Testis (tissue), 3 donors: Measurements from ENCODE around the gene THUMPD2. TPM values are rescaled to one million over a fixed set of nuclear protein-coding genes. Genes with fewer than 3 reads are reported as not detected.
"Not testable (repeated sequence)": the region's sequence is repeated elsewhere in the genome, so short reads cannot be mapped to it uniquely, and the experiment has no call there.

Experiments used
- DNase-seq: peaks from one replicate; pipeline ENCODE4 v3.0.0-alpha.2; 2019
- H3K27ac ChIP-seq, 2 donors: fragments of 200-600 bp; sonication (generic); one replicate each; pipeline ENCODE4 v1.5.1; 2019
- H3K27me3 ChIP-seq: fragments of 200-600 bp; sonication (generic); one replicate; pipeline ENCODE4 v1.5.1; 2019
- H3K36me3 ChIP-seq: fragments of 200-600 bp; sonication (generic); one replicate; pipeline ENCODE4 v1.5.1; 2017; ENCODE audit warnings: low read depth; ENCODE audit errors: missing control alignments
- H3K4me1 ChIP-seq: fragments of 200-600 bp; sonication (generic); one replicate; pipeline ENCODE4 v1.5.1; 2019
- H3K4me3 ChIP-seq, 2 donors: fragments of 200-600 bp; sonication (generic); one replicate each; pipeline ENCODE4 v1.5.1; 2017 to 2019
- H3K9me3 ChIP-seq: fragments of 200-600 bp; sonication (generic); one replicate; pipeline ENCODE4 v1.5.1; 2017
- POLR2A ChIP-seq: fragments of 450-650 bp; IDR thresholded peaks from one replicate; pipeline ENCODE4 v1.6.1; 2017; ENCODE audit warnings: antibody characterized with exemption, mild to moderate bottlenecking, moderate library complexity
- WGBS, 2 donors: methylation state at CpG; one replicate each; pipeline ENCODE4 v1.1.5; 2018; 5-methylcytosine and 5-hydroxymethylcytosine counted together
- intact Hi-C: fragments of 100-400 bp; cut with DNase I; formaldehyde crosslinking; loops from one replicate; pipeline ENCODE4 v1.15.1; 2023; ENCODE audit warnings: low total_unique reads
- polyA plus RNA-seq: library from polyadenylated mRNA; stranded (reverse); fragments of 350-450 nt; fragmentation: Illumina TruSeq; extraction: RNeasy Lipid Tissue Mini Kit (QIAGEN cat#74804); gene quantifications from one replicate; pipeline ENCODE4 v1.2.3, GENCODE V29; 2014; ENCODE audit warnings: low read depth, low replicate concordance; ENCODE audit not compliant: insufficient read depth
- total RNA-seq, 2 donors: library from RNA; depleted of rRNA; stranded (reverse); fragments of >200 nt; gene quantifications; one replicate each; pipeline ENCODE4 v1.2.3, GENCODE V29; 2016
- TF ChIP-seq, protein P1 (sequence below), 3 experiments: fragments of 450-650 bp in 2 of 3; fragments of 200-600 bp in 1 of 3; sonication (generic) in 1 of 3; IDR thresholded peaks; one replicate each; pipeline ENCODE4 v1.5.1; 2016 to 2019; ENCODE audit warnings: antibody characterized with exemption in 3 of 3, mild to moderate bottlenecking in 2 of 3, moderate library complexity in 1 of 3

Gene THUMPD2
- total and polyA plus RNA-seq, 3 donors from 2014 or later, result 3.8 to 16.6 (median 15.4) TPM

DNA sequence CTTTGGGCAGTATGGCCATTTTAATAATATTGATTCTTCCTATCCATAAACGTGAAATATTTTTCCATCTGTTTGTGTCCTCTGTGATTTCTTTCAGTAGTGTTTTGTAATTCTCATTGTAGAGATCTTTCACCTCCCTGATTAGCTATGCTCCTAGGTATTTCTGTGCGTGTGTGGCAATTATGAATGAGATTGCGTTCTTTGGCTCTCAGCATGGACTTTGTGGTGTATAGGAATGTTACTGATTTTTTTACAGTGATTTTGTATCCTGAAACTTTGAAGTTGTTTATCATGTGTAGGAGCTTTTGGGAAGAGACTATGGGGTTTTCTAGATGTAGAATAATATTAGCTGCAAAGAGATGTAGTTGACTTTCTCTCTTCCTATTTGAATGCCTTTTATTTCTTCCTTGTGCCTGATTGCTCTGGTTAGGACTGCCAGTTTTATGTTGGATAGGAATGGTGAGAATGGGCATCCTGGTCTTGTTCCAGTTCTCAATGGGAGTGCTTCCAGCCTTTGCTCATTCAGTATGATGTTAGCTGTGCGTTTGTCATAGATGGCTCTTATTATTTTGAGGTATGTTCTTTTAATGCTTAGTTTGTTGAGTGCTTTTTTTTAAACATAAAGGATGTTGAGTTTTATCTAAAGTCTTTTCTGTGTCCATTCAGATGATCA, 27.0 kb upstream of the THUMPD2 start:
- intact Hi-C loops, result no loop called here
- H3K9me3 ChIP-seq, result no peaks in the 10 kb centered on the region
- 87 to 95% methylated on average over 4 of the region's 4 CpGs for WGBS, 2 donors
- H3K36me3 ChIP-seq, result no peaks in the 10 kb centered on the region
- H3K27ac ChIP-seq, result no peak overlapping the region
- H3K4me1 ChIP-seq, result no peaks in the 10 kb centered on the region
- H3K27me3 ChIP-seq, result no peaks in the 10 kb centered on the region
- no peak for DNase-seq
- TF ChIP-seq, protein P1, sequence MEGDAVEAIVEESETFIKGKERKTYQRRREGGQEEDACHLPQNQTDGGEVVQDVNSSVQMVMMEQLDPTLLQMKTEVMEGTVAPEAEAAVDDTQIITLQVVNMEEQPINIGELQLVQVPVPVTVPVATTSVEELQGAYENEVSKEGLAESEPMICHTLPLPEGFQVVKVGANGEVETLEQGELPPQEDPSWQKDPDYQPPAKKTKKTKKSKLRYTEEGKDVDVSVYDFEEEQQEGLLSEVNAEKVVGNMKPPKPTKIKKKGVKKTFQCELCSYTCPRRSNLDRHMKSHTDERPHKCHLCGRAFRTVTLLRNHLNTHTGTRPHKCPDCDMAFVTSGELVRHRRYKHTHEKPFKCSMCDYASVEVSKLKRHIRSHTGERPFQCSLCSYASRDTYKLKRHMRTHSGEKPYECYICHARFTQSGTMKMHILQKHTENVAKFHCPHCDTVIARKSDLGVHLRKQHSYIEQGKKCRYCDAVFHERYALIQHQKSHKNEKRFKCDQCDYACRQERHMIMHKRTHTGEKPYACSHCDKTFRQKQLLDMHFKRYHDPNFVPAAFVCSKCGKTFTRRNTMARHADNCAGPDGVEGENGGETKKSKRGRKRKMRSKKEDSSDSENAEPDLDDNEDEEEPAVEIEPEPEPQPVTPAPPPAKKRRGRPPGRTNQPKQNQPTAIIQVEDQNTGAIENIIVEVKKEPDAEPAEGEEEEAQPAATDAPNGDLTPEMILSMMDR (IDR thresholded peaks at IDR 0.05), result no peak
- TF ChIP-seq POLR2A, result no peak
- no peak overlapping the region for H3K4me3 ChIP-seq

- H3K4me3 ChIP-seq, result no peak overlapping the region
- H3K36me3 ChIP-seq, result no peaks in the 10 kb centered on the region
- no peaks in the 10 kb centered on the region for H3K9me3 ChIP-seq
- TF ChIP-seq, protein P1 (IDR thresholded peaks at IDR 0.05), result no peak
- TF ChIP-seq POLR2A, result no peak
- no peaks in the 10 kb centered on the region for H3K27me3 ChIP-seq
- intact Hi-C loops, result no loop called here
- H3K4me1 ChIP-seq, result no peaks in the 10 kb centered on the region
- H3K27ac ChIP-seq, result no peak overlapping the region
- WGBS, 2 donors, result 91 to 96% methylated on average over 1 of the region's 1 CpG
- DNase-seq, result no peak
Observed at GRCh38 chr2:39803839-39804238, 24.8 kb upstream of the THUMPD2 start.

- intact Hi-C loops, result no loop called here
- Histone ChIP-seq H3K9me3 (no peaks in the 10 kb centered on the region), H3K27me3 (no peaks in the 10 kb centered on the region), H3K27ac (no peak overlapping the region), H3K4me3 (no peak overlapping the region), H3K4me1 (no peaks in the 10 kb centered on the region), H3K36me3 (no peaks in the 10 kb centered on the region)
- 85 to 96% methylated on average over 4 of the region's 4 CpGs for WGBS, 2 donors
- no peak for TF ChIP-seq POLR2A
- TF ChIP-seq, protein P1 (IDR thresholded peaks at IDR 0.05), result no peak
- no peak for DNase-seq
Observed at GRCh38 chr2:39800752-39801151, 21.7 kb upstream of the THUMPD2 start.

DNA sequence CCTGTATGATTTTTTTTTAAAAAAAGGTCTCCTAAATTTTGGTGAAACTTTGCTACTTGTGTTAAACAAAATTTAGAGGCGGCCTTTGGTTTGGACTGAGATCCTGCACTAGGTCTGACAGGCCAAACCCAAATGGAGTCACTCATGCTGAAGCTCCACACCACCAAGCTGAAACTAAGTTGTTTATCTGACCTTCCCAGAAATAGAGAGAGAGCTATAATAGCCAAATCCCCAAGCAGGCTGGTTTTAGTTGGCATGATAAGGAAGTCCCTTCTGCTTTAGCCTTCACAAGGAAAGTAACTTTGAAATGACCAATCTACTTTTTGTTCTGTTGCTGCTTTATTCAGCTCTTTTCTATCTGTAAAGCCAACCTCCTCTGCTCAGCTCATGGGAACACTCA, 17.1 kb upstream of the THUMPD2 start:
- TF ChIP-seq, protein P1 (IDR thresholded peaks at IDR 0.05), result no peak
- TF ChIP-seq POLR2A, result no peak
- WGBS, 2 donors, result 88 to 97% methylated on average over 1 of the region's 1 CpG
- no peak for DNase-seq
- intact Hi-C loops, result no loop called here
- H3K36me3 ChIP-seq, result no peaks in the 10 kb centered on the region
- no peak overlapping the region for H3K27ac ChIP-seq
- no peaks in the 10 kb centered on the region for H3K27me3 ChIP-seq
- no peak overlapping the region for H3K4me3 ChIP-seq
- H3K4me1 ChIP-seq, result no peaks in the 10 kb centered on the region
- no peaks in the 10 kb centered on the region for H3K9me3 ChIP-seq

DNA sequence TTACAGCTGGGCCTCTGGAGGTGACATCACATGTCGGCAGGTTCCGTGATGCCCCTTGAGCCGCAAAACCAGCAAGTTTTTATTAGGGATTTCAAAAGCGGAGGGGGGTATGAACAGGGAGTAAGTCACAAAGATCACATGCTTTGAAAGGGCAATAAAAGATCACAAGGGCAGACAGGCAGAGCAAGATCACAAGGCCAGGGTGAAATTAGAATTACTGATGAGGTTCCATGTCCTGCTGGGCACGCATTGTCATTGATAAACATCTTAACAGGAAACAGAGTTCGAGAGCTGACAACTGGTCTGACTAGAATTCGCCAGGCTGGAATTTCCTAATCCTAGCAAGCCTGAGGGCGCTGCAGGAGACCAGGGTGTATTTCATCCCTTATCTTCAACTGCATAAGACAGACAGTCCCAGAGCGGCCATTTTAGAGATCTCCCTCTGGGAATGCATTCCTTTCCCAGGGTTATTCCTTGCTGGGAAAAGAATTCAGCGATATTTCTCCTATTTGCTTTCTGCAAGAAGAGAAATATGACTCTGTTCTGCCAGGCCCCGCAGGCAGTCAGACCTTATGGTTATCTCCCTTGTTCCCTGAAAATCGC, 11.3 kb upstream of the THUMPD2 start:
- H3K9me3 ChIP-seq, DNase-seq, intact Hi-C loops, H3K27me3 ChIP-seq, H3K27ac ChIP-seq, H3K4me1 ChIP-seq, H3K4me3 ChIP-seq, H3K36me3 ChIP-seq: not testable (repeated sequence)
- 88 to 94% methylated on average over 12 of the region's 12 CpGs for WGBS, 2 donors
